ENCODE measurements around the gene NOL12. TPM values are rescaled to one million over a fixed set of nuclear protein-coding genes. Genes with fewer than 3 reads are reported as not detected.

Gene NOL12
- total RNA-seq, 4 donors from 2014 or later, result 9.1 to 18.4 (median 14.5) TPM

DNA sequence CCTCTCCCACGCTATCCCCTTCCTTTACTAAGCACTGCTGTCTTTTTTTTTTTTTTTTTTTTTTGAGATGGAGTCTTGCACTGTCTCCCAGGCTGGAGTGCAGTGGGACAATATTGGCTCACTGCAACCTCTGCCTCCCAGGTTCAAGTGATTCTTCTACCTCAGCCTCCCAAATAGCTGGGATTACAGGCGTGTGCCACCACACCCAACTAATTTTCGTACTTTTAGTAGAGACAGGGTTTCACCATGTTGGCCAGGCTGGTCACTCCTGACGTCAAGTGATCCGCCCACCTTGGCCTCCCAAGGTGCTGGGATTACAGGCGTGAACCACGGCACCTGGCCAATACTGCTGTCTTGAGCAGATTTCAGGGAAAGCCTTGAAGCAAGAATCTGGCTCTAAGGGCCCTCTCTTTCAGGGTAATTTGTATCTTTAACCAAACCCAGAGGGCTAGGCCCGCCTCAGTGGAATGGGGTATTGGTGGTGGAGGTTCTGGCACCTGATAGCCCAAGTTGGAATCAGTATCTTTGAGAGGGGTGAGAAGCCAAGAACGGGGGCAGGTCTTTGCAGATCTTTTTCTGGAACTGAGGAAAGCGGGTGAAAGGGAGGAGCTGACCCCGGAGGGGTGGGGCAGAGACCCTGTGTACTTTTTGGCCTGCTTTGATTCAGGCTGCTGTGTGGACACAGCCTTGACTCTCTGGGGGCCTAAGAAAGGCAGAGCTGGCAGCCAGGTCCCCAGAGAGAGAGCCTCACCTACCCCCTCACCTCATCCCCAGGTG is 47.7 kb downstream of the NOL12 start:
- DNase-seq (ENCODE audit: extremely low spot score), result no peak
- intact Hi-C loops (cut with DNase I), result no loop called here
- no peaks in the 10 kb centered on the region for H3K27me3 ChIP-seq
- no peaks in the 10 kb centered on the region for H3K36me3 ChIP-seq
- 90% methylated on average over 11 of the region's 11 CpGs for WGBS
- H3K27ac ChIP-seq (replicated peaks in 1 of 4), result peak overlapping the region in 1 of 4 donors; percentile 39
- H3K9me3 ChIP-seq, result no peaks in the 10 kb centered on the region
- H3K4me3 ChIP-seq, result no peak overlapping the region
- H3K4me1 ChIP-seq, result peaks cover 0 to 18% (median 12%) of the 10 kb centered on the region in 4 donors
- TF ChIP-seq EP300 (IDR thresholded peaks at IDR 0.05), result no peak
- TF ChIP-seq POLR2AphosphoS5 (IDR thresholded peaks at IDR 0.05), result no peak
- no peak for TF ChIP-seq POLR2A (IDR thresholded peaks at IDR 0.05; ENCODE audit: low read depth)
- TF ChIP-seq, protein P1, sequence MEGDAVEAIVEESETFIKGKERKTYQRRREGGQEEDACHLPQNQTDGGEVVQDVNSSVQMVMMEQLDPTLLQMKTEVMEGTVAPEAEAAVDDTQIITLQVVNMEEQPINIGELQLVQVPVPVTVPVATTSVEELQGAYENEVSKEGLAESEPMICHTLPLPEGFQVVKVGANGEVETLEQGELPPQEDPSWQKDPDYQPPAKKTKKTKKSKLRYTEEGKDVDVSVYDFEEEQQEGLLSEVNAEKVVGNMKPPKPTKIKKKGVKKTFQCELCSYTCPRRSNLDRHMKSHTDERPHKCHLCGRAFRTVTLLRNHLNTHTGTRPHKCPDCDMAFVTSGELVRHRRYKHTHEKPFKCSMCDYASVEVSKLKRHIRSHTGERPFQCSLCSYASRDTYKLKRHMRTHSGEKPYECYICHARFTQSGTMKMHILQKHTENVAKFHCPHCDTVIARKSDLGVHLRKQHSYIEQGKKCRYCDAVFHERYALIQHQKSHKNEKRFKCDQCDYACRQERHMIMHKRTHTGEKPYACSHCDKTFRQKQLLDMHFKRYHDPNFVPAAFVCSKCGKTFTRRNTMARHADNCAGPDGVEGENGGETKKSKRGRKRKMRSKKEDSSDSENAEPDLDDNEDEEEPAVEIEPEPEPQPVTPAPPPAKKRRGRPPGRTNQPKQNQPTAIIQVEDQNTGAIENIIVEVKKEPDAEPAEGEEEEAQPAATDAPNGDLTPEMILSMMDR (IDR thresholded peaks at IDR 0.05), result no peak

DNA sequence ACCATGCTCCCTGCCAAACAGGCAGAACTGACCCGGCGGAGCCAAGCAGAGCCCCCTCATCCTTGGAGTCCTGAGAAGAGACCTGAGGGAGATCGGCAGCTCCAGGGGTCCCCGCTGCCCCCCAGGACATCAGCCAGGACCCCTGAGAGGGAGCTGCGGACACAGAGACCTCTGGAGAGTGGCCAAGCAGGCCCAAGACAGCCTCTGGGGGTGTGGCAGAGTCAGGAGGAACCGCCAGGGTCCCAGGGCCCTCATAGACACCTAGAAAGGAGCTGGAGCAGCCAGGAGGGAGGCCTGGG is 48.2 kb downstream of the NOL12 start:
- no peak for DNase-seq (ENCODE audit: extremely low spot score)
- peaks cover 0 to 22% (median 17%) of the 10 kb centered on the region in 4 donors for H3K4me1 ChIP-seq
- no peaks in the 10 kb centered on the region for H3K36me3 ChIP-seq
- intact Hi-C loops (cut with DNase I), result no loop called here
- no peak overlapping the region for H3K4me3 ChIP-seq
- 100% methylated on average over 1 of the region's 6 CpGs for WGBS
- TF ChIP-seq EP300 (IDR thresholded peaks at IDR 0.05) (no peak), POLR2A (IDR thresholded peaks at IDR 0.05; ENCODE audit: low read depth) (no peak), POLR2AphosphoS5 (IDR thresholded peaks at IDR 0.05) (no peak)
- TF ChIP-seq, protein P1 (IDR thresholded peaks at IDR 0.05), result no peak
- peak overlapping the region in 2 of 4 donors; percentile 27 to 39 for H3K27ac ChIP-seq (replicated peaks in 1 of 4)
- no peaks in the 10 kb centered on the region for H3K27me3 ChIP-seq
- H3K9me3 ChIP-seq, result no peaks in the 10 kb centered on the region

DNA sequence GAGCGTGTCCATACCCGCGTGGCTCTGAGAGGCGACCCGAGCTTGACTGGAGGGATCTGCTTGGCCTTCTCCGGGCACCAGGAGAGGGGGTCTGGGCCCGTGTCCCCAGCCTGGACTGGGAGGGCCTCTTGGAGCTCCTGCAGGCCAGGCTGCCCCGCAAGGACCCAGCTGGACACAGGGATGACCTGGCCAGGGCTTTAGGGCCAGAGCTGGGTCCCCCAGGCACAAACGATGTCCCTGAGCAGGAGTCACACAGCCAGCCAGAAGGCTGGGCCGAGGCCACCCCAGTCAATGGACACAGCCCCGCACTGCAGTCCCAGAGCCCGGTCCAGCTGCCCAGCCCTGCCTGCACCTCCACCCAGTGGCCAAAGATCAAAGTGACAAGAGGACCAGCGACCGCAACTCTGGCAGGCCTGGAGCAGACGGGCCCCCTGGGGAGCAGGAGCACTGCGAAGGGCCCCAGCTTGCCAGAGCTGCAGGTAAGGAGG is 48.9 kb downstream of the NOL12 start:
- DNase-seq (ENCODE audit: extremely low spot score), result no peak
- WGBS, result 63% methylated on average over 6 of the region's 16 CpGs
- intact Hi-C loops (cut with DNase I), result no loop called here

DNA sequence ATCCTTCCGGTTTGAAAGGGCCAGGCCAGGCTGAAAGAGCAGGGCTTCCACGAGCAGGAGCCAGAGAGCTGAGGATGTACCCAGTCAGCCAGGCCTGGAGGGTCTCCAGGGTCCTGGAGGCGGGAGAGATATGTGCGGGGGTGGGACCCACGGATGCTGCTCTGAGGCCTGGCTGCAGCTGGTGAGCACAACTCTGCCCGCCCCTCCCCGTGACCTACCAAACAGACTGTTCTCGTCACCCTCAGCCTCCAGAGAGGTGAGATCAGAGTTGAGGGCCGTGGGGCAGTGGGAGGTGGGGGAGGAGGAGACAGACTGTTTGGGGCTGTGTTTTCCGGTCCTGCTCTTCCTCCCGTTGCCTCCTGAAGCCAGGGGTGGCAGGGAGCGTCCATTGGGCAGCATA is 52.9 kb downstream of the NOL12 start:
- Histone ChIP-seq H3K4me3 (no peak overlapping the region), H3K27ac (replicated peaks in 1 of 4) (peak overlapping the region; percentile 31 to 60 (median 41)), H3K9me3 (no peaks in the 10 kb centered on the region), H3K36me3 (no peaks in the 10 kb centered on the region), H3K4me1 (peaks cover 19 to 68% (median 63%) of the 10 kb centered on the region in 4 donors), H3K27me3 (no peaks in the 10 kb centered on the region)
- TF ChIP-seq EP300 (IDR thresholded peaks at IDR 0.05) (no peak), POLR2A (IDR thresholded peaks at IDR 0.05; ENCODE audit: low read depth) (no peak), POLR2AphosphoS5 (IDR thresholded peaks at IDR 0.05) (peak; percentile 54 to 65)
- TF ChIP-seq, protein P1 (IDR thresholded peaks at IDR 0.05), result no peak
- intact Hi-C loops (cut with DNase I), result no loop called here
- WGBS, result 53% methylated on average over 10 of the region's 12 CpGs
- DNase-seq (ENCODE audit: extremely low spot score), result peak; percentile 94

More for the DNA sequence above, 48.9 kb downstream of the NOL12 start:
- H3K9me3 ChIP-seq, result no peaks in the 10 kb centered on the region
- no peak overlapping the region for H3K4me3 ChIP-seq
- no peaks in the 10 kb centered on the region for H3K27me3 ChIP-seq
- H3K27ac ChIP-seq (replicated peaks in 1 of 4), result peak overlapping the region in 2 of 4 donors; percentile 27 to 39
- peaks cover 0 to 29% (median 24%) of the 10 kb centered on the region in 4 donors for H3K4me1 ChIP-seq
- H3K36me3 ChIP-seq, result no peaks in the 10 kb centered on the region
- TF ChIP-seq POLR2A (IDR thresholded peaks at IDR 0.05; ENCODE audit: low read depth) (no peak), POLR2AphosphoS5 (IDR thresholded peaks at IDR 0.05) (no peak), EP300 (IDR thresholded peaks at IDR 0.05) (no peak)
- TF ChIP-seq, protein P1 (IDR thresholded peaks at IDR 0.05), result peak; percentile 5 to 40 (median 21)

Data from esophagus muscularis mucosa (tissue), 4 donors.